ENCODE results near the gene ASIC5. TPM values are rescaled to one million over a fixed set of nuclear protein-coding genes. Genes with fewer than 3 reads are reported as not detected.

ASIC5 gene
- total RNA-seq, 1 experiment from 2014 or later, result not detected

DNA sequence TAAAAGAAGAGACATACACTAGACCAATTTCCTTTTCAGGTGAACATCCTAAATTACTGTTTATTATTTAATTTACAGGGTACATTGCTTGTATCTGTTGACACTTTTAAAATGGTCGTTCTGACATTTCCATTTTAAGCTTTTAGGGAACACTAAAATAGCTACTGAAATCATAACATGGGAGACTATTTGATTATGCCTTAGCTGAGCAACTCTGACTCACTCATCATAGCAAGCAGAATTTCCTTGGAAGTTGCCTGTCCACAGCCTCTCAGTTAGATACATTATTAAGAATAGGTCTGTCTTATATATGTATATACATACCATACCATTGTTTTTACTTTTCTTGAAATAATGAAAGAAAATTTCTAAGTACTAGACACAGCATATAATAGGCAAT, 85.3 kb downstream of the ASIC5 start:
- no peak for DNase-seq
- no peak overlapping the region for H2BK12ac ChIP-seq (ENCODE audit: insufficient read length, low read depth, low read length)
- Mint-ChIP-seq H3K36me3 (ENCODE audit: insufficient read depth in 1 of 3, low read depth in 3 of 3) (no peaks in the 10 kb centered on the region), H3K4me1 (peaks cover 4 to 7% of the 10 kb centered on the region in 2 experiments; a peak in 2 of 4 replicates), H3K27me3 (ENCODE audit: low read depth) (no peaks in the 10 kb centered on the region), H3K4me3 (no peak overlapping the region), H3K9me3 (no peaks in the 10 kb centered on the region), H3K27ac (no peak overlapping the region)
- H3K23ac ChIP-seq (ENCODE audit: insufficient read length, low read depth, low read length), result no peak overlapping the region
- no peaks in the 10 kb centered on the region for H3K79me1 ChIP-seq (ENCODE audit: insufficient read depth, low read depth, low read length, poor library complexity, severe bottlenecking)
- H3T11ph ChIP-seq (ENCODE audit: low read length), result no peak overlapping the region
- H3K79me2 ChIP-seq (ENCODE audit: insufficient read depth, low read length), result no peaks in the 10 kb centered on the region; the same call in 1 of the 2 replicates
- H3K4me1 ChIP-seq (ENCODE audit: insufficient read depth, low read length), result no peaks in the 10 kb centered on the region
- no peaks in the 10 kb centered on the region for H3K23me2 ChIP-seq (ENCODE audit: insufficient read length, low read depth, low read length, poor library complexity, severe bottlenecking)
- H3K9me3 ChIP-seq (ENCODE audit: control insufficient read depth, low read depth, low read length), result no peaks in the 10 kb centered on the region
- no peak overlapping the region for H3K27ac ChIP-seq (ENCODE audit: insufficient read length, low read depth, low read length)
- H3K9ac ChIP-seq (ENCODE audit: extremely low read depth, insufficient read length, low read length), result no peak overlapping the region
- no CpG with 5 or more reads among the region's 1 CpG for WGBS (ENCODE audit: extremely low coverage, insufficient read length, low lambda C conversion rate)
- no peak overlapping the region for H4K8ac ChIP-seq (replicated peaks; ENCODE audit: insufficient read length, low read depth, low read length)
- no peaks in the 10 kb centered on the region for H3K27me3 ChIP-seq (ENCODE audit: insufficient read depth, low read length)
- no peak overlapping the region for H4K5ac ChIP-seq (ENCODE audit: insufficient read length, low read depth, low read length)
- H2AK5ac ChIP-seq (ENCODE audit: insufficient read length, low read length), result no peak overlapping the region
- no peak overlapping the region for H3K14ac ChIP-seq (ENCODE audit: insufficient read depth, low read length)
- no peak overlapping the region for H2BK120ac ChIP-seq (ENCODE audit: low read depth, low read length, poor library complexity, severe bottlenecking)
- TF ChIP-seq, protein P1, sequence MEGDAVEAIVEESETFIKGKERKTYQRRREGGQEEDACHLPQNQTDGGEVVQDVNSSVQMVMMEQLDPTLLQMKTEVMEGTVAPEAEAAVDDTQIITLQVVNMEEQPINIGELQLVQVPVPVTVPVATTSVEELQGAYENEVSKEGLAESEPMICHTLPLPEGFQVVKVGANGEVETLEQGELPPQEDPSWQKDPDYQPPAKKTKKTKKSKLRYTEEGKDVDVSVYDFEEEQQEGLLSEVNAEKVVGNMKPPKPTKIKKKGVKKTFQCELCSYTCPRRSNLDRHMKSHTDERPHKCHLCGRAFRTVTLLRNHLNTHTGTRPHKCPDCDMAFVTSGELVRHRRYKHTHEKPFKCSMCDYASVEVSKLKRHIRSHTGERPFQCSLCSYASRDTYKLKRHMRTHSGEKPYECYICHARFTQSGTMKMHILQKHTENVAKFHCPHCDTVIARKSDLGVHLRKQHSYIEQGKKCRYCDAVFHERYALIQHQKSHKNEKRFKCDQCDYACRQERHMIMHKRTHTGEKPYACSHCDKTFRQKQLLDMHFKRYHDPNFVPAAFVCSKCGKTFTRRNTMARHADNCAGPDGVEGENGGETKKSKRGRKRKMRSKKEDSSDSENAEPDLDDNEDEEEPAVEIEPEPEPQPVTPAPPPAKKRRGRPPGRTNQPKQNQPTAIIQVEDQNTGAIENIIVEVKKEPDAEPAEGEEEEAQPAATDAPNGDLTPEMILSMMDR (conservative IDR thresholded peaks at IDR 0.05), result no peak
- no peaks in the 10 kb centered on the region for H4K20me1 ChIP-seq (ENCODE audit: control insufficient read depth, insufficient read depth, insufficient read length)
- H2BK20ac ChIP-seq (ENCODE audit: low read depth, low read length, poor library complexity, severe bottlenecking), result no peak overlapping the region
- H2AFZ ChIP-seq (ENCODE audit: low read length), result no peak overlapping the region
- H3K56ac ChIP-seq (ENCODE audit: insufficient read length, low read depth, low read length), result no peak overlapping the region
- no peak overlapping the region for H4K91ac ChIP-seq (ENCODE audit: insufficient read length, low read depth, low read length)
- H2BK15ac ChIP-seq (ENCODE audit: low read depth, low read length), result no peak overlapping the region
- no peak overlapping the region for H3K18ac ChIP-seq (ENCODE audit: insufficient read length, low read depth, low read length)
- H3K4me2 ChIP-seq (ENCODE audit: insufficient read depth, insufficient read length, low read length), result no peak overlapping the region
- H3K4ac ChIP-seq (ENCODE audit: low read depth, low read length), result no peak overlapping the region
- H2BK5ac ChIP-seq (ENCODE audit: insufficient read length, low read length), result no peak overlapping the region

Other genes with a start within 250 kb of the ASIC5 start
- not detected in 2 replicates for gene GUCY1A1, start 199.4 kb downstream of the ASIC5 start, total RNA-seq (2021)
- 0.50 and 0.59 TPM in 2 replicates for gene GUCY1B1, start 107.3 kb downstream of the ASIC5 start, total RNA-seq (2021)
- not detected in 2 replicates for gene TDO2, start 37.4 kb upstream of the ASIC5 start, total RNA-seq (2021)
- 0.81 and 1.1 TPM in 2 replicates for gene CTSO, start 87.6 kb upstream of the ASIC5 start, total RNA-seq (2021)